AG04450 (cell line): ENCODE results near the gene CPSF6. TPM values are rescaled to one million over a fixed set of nuclear protein-coding genes. Genes with fewer than 3 reads are reported as not detected.

Experiments used
- CTCF ChIA-PET: fragments of 300-600, 350-600 bp; formaldehyde crosslinking; extraction: SDS; loops from one replicate; lab custom pipeline; 2022; ENCODE audit warnings: antibody characterized with exemption, inconsistent platforms; lab: Charles Lee
- POLR2A ChIA-PET: fragments of 350-600 bp; formaldehyde crosslinking; extraction: SDS; loops from one replicate; lab custom pipeline; 2021; ENCODE audit warnings: antibody characterized with exemption, inconsistent platforms; lab: Yijun Ruan, JAX
- DNase-seq: peaks from one replicate; pipeline ENCODE4 v3.0.0-alpha.2; 2011; ENCODE audit warnings: low read depth, low spot score
- H3K27ac ChIP-seq: one replicate; pipeline ENCODE4 v1.5.1; 2012; ENCODE audit warnings: low read depth, low read length, control low read depth
- H3K27me3 ChIP-seq: one replicate; pipeline ENCODE4 v1.6.0; 2012; ENCODE audit warnings: low read length; ENCODE audit not compliant: control insufficient read depth, insufficient read depth
- H3K4me3 ChIP-seq: 2 replicates; pipeline ENCODE4 v1.5.1; 2011; ENCODE audit warnings: mild to moderate bottlenecking, low read depth, low read length, control low read depth
- H3K9me3 ChIP-seq: 2 replicates; pipeline ENCODE4 v1.5.1; 2012; ENCODE audit warnings: low read length; ENCODE audit not compliant: control insufficient read depth, insufficient read depth
- polyA plus RNA-seq: library from polyadenylated mRNA; depleted of rRNA; stranded (reverse); fragments of >200 nt; gene quantifications from 2 replicates; pipeline ENCODE4 v1.2.3, GENCODE V29; 2011
- TF ChIP-seq, protein P1 (sequence below): IDR thresholded peaks from 2 replicates; pipeline ENCODE4 v1.5.1; 2011; ENCODE audit warnings: low read depth, low read length, control low read depth, inconsistent platforms

CPSF6 gene
- polyA plus RNA-seq, 1 experiment: 49.5 TPM

GRCh38 chr12:69211160-69211559 lies 28.2 kb upstream of the CPSF6 start:
- CTCF ChIA-PET: no interaction called here
- TF ChIP-seq, protein P1, sequence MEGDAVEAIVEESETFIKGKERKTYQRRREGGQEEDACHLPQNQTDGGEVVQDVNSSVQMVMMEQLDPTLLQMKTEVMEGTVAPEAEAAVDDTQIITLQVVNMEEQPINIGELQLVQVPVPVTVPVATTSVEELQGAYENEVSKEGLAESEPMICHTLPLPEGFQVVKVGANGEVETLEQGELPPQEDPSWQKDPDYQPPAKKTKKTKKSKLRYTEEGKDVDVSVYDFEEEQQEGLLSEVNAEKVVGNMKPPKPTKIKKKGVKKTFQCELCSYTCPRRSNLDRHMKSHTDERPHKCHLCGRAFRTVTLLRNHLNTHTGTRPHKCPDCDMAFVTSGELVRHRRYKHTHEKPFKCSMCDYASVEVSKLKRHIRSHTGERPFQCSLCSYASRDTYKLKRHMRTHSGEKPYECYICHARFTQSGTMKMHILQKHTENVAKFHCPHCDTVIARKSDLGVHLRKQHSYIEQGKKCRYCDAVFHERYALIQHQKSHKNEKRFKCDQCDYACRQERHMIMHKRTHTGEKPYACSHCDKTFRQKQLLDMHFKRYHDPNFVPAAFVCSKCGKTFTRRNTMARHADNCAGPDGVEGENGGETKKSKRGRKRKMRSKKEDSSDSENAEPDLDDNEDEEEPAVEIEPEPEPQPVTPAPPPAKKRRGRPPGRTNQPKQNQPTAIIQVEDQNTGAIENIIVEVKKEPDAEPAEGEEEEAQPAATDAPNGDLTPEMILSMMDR: no peak

DNA sequence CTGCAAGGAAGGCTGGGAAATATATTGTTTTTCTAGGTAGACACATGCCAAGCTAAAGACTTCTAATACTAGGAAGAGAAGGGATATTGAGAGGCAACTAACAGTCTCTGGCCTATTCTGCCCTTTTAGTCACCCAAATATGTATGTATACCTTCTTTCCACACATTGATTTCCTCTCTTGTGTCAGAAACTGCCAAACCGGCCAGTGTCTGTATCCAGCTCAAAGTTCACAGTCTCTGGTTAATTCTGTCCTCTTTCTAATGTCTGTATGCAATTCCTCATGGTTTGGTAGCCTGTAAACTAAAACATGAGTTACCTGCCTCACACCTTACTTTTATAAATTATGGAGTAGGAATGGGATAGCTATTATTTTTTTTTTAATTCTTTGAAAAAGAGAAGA lies 25.2 kb upstream of the CPSF6 start:
- Histone ChIP-seq H3K27me3 (peaks cover 2% of the 10 kb centered on the region), H3K27ac (no peak overlapping the region), H3K4me3 (no peak overlapping the region), H3K9me3 (no peaks in the 10 kb centered on the region)
- TF ChIP-seq, protein P1: no peak
- ChIA-PET POLR2A (no interaction called here), CTCF (interaction anchor here (1.0 kb wide), 1 partner anchor 58 kb away, joined by 4 read pairs; no protein-coding TSS in a partner anchor)
- no peak for DNase-seq

More at GRCh38 chr12:69211160-69211559, 28.2 kb upstream of the CPSF6 start:
- POLR2A ChIA-PET: interaction anchor here (0.7 kb wide), 1 partner anchor 20 kb away, joined by 4 read pairs; no protein-coding TSS in a partner anchor
- H3K4me3 ChIP-seq: no peak overlapping the region
- H3K9me3 ChIP-seq: no peaks in the 10 kb centered on the region
- H3K27ac ChIP-seq: no peak overlapping the region
- DNase-seq: no peak
- no peaks in the 10 kb centered on the region for H3K27me3 ChIP-seq

DNA sequence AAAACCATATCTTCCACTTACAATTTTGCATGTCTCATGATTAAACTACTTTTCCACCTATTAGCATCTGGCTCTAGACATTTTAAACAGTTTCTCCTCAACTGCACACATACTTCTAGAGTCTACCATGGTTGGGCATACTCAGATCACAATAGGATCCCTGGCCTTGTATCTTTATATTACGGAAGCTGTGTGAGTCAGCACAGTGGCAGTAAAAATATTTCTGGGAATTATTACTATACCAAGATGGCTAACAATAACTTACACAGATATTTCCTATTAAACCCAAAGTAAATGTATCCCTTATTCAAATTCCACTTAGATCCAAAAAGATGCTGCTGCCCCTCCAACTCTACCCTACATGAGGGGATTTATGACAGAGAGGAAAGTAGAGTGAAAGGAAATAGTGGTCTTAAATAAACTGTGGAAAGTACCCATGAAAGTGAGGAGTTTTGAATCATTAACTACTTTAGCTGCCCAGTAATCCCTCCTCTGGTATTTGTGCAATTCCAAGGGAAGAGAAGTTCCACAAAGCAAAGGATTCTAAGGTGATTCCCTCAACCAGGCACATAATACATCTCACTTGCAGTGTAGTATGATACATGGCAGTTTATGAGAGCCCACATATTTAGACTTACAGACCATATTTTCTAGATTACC lies 14.0 kb upstream of the CPSF6 start:
- DNase-seq: no peak
- CTCF ChIA-PET: no interaction called here
- Histone ChIP-seq H3K27me3 (peaks cover 7% of the 10 kb centered on the region), H3K4me3 (no peak overlapping the region), H3K27ac (no peak overlapping the region), H3K9me3 (no peaks in the 10 kb centered on the region)
- TF ChIP-seq, protein P1: no peak
- POLR2A ChIA-PET: no interaction called here

DNA sequence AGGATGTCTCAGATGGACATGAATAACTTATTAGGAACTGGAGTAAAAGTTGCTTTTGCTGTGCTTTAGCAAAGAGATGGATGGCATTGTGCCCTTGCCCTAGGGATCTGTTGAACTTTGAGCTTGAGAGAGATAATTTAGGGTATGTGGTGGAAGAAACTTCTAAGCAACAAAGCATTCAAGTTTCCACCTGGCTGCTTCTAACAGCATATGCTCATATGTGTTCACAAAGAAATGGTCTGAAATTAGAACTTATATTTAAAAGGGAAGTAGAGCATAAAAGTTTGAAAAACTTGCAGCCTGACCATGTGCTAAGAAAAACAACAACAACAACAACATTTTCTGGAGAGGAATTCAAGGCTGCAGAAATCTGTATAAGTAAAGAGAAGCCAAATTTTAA lies 7.9 kb upstream of the CPSF6 start:
- CTCF ChIA-PET: no interaction called here

More for the DNA sequence above, 7.9 kb upstream of the CPSF6 start:
- TF ChIP-seq, protein P1: no peak
- peaks cover 5% of the 10 kb centered on the region for H3K9me3 ChIP-seq
- H3K27me3 ChIP-seq: no peaks in the 10 kb centered on the region
- H3K4me3 ChIP-seq: no peak overlapping the region
- DNase-seq: no peak
- POLR2A ChIA-PET: interaction anchor here (0.6 kb wide), 1 partner anchor 20 kb away, joined by 4 read pairs; no protein-coding TSS in a partner anchor
- no peak overlapping the region for H3K27ac ChIP-seq
